Ovary (tissue), 9 donors: ENCODE measurements around the gene SPHK1. TPM values are rescaled to one million over a fixed set of nuclear protein-coding genes. Genes with fewer than 3 reads are reported as not detected.

Source experiments
- DNase-seq, 5 donors: peaks; one replicate each; pipeline ENCODE4 v3.0.0-alpha.2; 2019 to 2020
- H3K27ac ChIP-seq, 2 donors: fragments of 200-600 bp; one replicate each; pipeline versions ENCODE4 v1.5.1 to v1.8.0; 2019 to 2022
- H3K27me3 ChIP-seq: fragments of 200-600 bp; one replicate; pipeline ENCODE4 v1.8.0; 2022
- H3K36me3 ChIP-seq: fragments of 200-600 bp; sonication (generic); one replicate; pipeline ENCODE4 v1.5.1; 2019
- H3K4me1 ChIP-seq: one replicate; pipeline ENCODE4 v1.8.1; 2013; ENCODE audit warnings: mild to moderate bottlenecking, moderate library complexity; ENCODE audit not compliant: insufficient read depth
- H3K4me3 ChIP-seq: fragments of 200-600 bp; sonication (generic); one replicate; pipeline ENCODE4 v1.5.1; 2017
- H3K9me3 ChIP-seq, 2 donors: fragments of 200-600 bp in 1 of 2; sonication (generic) in 1 of 2; one replicate each; pipeline versions ENCODE4 v1.5.1 to v1.8.1; 2013 to 2019; ENCODE audit warnings: mild to moderate bottlenecking in 1 of 2, moderate library complexity in 1 of 2
- EP300 ChIP-seq: sonication (generic); formaldehyde crosslinking; IDR thresholded peaks from one replicate; pipeline ENCODE4 v1.6.1; 2017; ENCODE audit warnings: antibody characterized with exemption
- POLR2A ChIP-seq: fragments of 450-650 bp; IDR thresholded peaks from one replicate; pipeline ENCODE4 v1.6.1; 2017; ENCODE audit warnings: antibody characterized with exemption, mild to moderate bottlenecking, moderate library complexity
- WGBS, 3 donors: extraction: QIAGEN DNeasy Blood & Tissue Kit in 1 of 3; methylation state at CpG; one replicate each; pipeline versions ENCODE4 v1.1.5 to v1.1.7; 2013 to 2017; 5-methylcytosine and 5-hydroxymethylcytosine counted together
- intact Hi-C, 4 donors: fragments of 100-400 bp; cut with DNase I; formaldehyde crosslinking; loops; one replicate each; pipeline versions ENCODE4 v1.11.0 to v1.15.1; 2022 to 2023
- polyA plus RNA-seq, 2 donors: library from polyadenylated mRNA; stranded (reverse); fragments of 200-250 nt in 1 of 2; fragments of 350-450 nt in 1 of 2; fragmentation: Illumina TruSeq in 1 of 2; extraction: RNeasy Lipid Tissue Mini Kit (QIAGEN cat#74804) in 1 of 2; gene quantifications; one replicate each; pipeline ENCODE4 v1.2.3, GENCODE V29; 2013 to 2014
- total RNA-seq, 7 donors: library from RNA; depleted of rRNA in 2 of 7; stranded (reverse); fragments of >200 nt in 2 of 7; fragmentation: NEBNext Ultra II Directional in 3 of 7; extraction: Animal tissue kit (Norgen Biotek cat#: 25700) in 3 of 7; gene quantifications; one replicate each; pipeline versions ENCODE4 v1.1.0 to v1.2.4, GENCODE V29; 2016 to 2023
- TF ChIP-seq, protein P1 (sequence below), 3 donors: fragments of 450-650 bp in 2 of 3; fragments of 200-600 bp in 1 of 3; IDR thresholded peaks; one replicate each; pipeline versions ENCODE4 v1.5.1 to v1.8.0; 2016 to 2022; ENCODE audit warnings: antibody characterized with exemption in 3 of 3, mild to moderate bottlenecking in 1 of 3
- donor health status: DM: no; HTN: no; CAD: no; lungs with moderate emphysema.
- donor health status: DM: no; HTN: no; CAD: no.
- donor health status: Bipolar disorder and iron deficiency.
- donor health status: DM: yes; HTN: yes; CAD: no.
- donor health status: DM: no; HTN: no; CAD: no.
- donor health status: DM: yes; HTN: yes; CAD: no.

SPHK1 gene
- total and polyA plus RNA-seq, 9 donors, result 0.80 to 9.2 (median 3.7) TPM

- Histone ChIP-seq H3K4me3 (no peak overlapping the region), H3K36me3 (no peaks in the 10 kb centered on the region), H3K4me1 (peaks cover 3% of the 10 kb centered on the region), H3K27ac (no peak overlapping the region), H3K9me3 (no peaks in the 10 kb centered on the region), H3K27me3 (no peaks in the 10 kb centered on the region)
- TF ChIP-seq POLR2A (no peak), EP300 (no peak)
- TF ChIP-seq, protein P1, sequence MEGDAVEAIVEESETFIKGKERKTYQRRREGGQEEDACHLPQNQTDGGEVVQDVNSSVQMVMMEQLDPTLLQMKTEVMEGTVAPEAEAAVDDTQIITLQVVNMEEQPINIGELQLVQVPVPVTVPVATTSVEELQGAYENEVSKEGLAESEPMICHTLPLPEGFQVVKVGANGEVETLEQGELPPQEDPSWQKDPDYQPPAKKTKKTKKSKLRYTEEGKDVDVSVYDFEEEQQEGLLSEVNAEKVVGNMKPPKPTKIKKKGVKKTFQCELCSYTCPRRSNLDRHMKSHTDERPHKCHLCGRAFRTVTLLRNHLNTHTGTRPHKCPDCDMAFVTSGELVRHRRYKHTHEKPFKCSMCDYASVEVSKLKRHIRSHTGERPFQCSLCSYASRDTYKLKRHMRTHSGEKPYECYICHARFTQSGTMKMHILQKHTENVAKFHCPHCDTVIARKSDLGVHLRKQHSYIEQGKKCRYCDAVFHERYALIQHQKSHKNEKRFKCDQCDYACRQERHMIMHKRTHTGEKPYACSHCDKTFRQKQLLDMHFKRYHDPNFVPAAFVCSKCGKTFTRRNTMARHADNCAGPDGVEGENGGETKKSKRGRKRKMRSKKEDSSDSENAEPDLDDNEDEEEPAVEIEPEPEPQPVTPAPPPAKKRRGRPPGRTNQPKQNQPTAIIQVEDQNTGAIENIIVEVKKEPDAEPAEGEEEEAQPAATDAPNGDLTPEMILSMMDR (IDR thresholded peaks at IDR 0.05), result no peak
- WGBS, 3 donors, result 89 to 90% (median 90%) methylated on average over 6 of the region's 6 CpGs
- intact Hi-C loops, result no loop called here
- no peak for DNase-seq
Measured at GRCh38 chr17:76432004-76432403, 47.6 kb downstream of the SPHK1 start.

DNA sequence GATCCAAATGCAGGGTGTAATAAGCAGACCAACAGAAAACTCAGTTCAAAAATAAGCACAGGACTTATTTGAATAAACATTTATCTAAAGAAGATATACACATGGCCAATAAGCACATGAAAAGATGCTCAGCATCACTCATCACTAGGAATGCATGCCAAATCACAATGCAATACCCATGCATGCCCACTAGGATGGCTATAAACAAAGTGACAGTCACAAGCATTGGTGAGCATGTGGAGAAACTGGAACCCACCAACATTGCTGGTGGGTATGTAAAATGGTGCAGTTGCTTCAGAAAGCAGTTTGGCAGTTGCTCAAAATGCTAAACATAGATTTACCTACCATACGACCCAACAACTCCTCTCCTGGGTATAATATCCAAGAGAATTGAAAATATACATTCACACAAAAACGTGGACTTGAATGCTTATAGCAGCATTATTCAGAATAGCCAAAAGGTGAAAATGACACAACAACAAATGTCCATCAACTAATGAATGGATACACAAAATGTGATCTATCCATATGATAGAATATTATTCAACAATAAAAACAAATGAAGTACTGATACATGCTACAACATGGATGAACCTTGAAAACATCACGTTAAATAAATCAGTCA is 48.4 kb downstream of the SPHK1 start:
- no peak for TF ChIP-seq EP300
- TF ChIP-seq, protein P1 (IDR thresholded peaks at IDR 0.05), result no peak
- no peak for TF ChIP-seq POLR2A
- WGBS, 3 donors, result 80 to 84% (median 83%) methylated on average over 3 of the region's 3 CpGs
- Histone ChIP-seq H3K4me3 (no peak overlapping the region), H3K27ac (no peak overlapping the region), H3K4me1 (peaks cover 2% of the 10 kb centered on the region), H3K9me3 (no peaks in the 10 kb centered on the region), H3K27me3 (no peaks in the 10 kb centered on the region), H3K36me3 (no peaks in the 10 kb centered on the region)
- DNase-seq, result no peak
- intact Hi-C loops, result no loop called here

DNA sequence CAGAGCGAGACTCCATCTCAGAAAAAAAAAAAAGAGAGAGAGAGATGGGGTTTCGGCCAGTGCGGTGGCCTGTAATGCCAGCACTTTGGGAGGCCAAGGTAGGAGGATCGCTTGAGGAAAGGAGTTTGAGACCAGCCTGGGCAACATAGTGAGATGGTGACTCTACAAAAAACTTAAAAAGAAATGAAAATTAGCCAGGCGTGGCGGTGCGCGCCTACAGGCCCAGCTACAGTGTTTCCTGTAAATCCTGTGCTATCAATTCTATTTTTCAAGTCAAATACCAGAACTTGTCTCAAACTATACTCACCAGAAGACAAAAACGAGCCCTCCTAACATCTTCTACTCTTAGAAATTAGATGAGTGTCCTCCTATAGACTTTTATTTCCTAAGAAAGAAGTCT is 49.3 kb downstream of the SPHK1 start:
- WGBS, 3 donors, result 95 to 98% (median 95%) methylated on average over 9 of the region's 9 CpGs

DNA sequence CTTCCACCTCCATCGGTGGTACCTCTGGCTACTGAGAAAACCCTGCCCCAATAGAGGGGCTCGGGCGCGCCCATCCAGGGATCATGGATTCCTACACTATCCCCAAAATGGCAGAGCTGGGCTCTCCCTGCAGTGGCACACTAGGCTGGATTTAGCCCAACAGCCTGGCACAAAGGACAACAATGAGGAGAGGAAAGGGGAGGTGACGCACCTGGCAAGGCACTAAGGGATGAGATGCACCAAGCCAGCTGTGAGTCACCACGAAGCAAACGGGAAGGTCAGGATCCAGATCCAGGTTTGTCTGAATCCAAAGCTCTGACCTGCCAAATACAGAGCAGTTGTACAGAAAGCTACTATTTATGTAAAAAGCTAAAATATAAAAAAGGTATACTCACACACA is 50.5 kb downstream of the SPHK1 start:
- no peaks in the 10 kb centered on the region for H3K9me3 ChIP-seq
- intact Hi-C loops, result no loop called here
- H3K4me3 ChIP-seq, result no peak overlapping the region
- no peak for DNase-seq
- H3K4me1 ChIP-seq, result peaks cover 2% of the 10 kb centered on the region
- H3K36me3 ChIP-seq, result no peaks in the 10 kb centered on the region
- no peak for TF ChIP-seq POLR2A
- TF ChIP-seq, protein P1 (IDR thresholded peaks at IDR 0.05), result no peak
- no peak for TF ChIP-seq EP300
- no peak overlapping the region for H3K27ac ChIP-seq
- WGBS, 3 donors, result 87 to 88% (median 88%) methylated on average over 7 of the region's 7 CpGs
- no peaks in the 10 kb centered on the region for H3K27me3 ChIP-seq

More for the DNA sequence above, 49.3 kb downstream of the SPHK1 start:
- H3K4me3 ChIP-seq, result no peak overlapping the region
- intact Hi-C loops, result no loop called here
- H3K27ac ChIP-seq, result no peak overlapping the region
- DNase-seq, result no peak
- H3K4me1 ChIP-seq, result peaks cover 2% of the 10 kb centered on the region
- H3K27me3 ChIP-seq, result no peaks in the 10 kb centered on the region
- H3K36me3 ChIP-seq, result no peaks in the 10 kb centered on the region
- no peaks in the 10 kb centered on the region for H3K9me3 ChIP-seq
- TF ChIP-seq, protein P1 (IDR thresholded peaks at IDR 0.05), result no peak
- TF ChIP-seq POLR2A, result no peak
